WTC11 (cell line): ENCODE measurements around the gene SURF1.

Experiments used
- ATF3 ChIP-seq: sonication (generic); formaldehyde crosslinking; conservative IDR thresholded peaks from 2 replicates; pipeline ENCODE4 v1.8.1; 2022; ENCODE audit warnings: mild to moderate bottlenecking, missing genetic modification reagents
- CTCF ChIP-seq: fragments of 200-600 bp; IDR thresholded peaks from 2 replicates; pipeline ENCODE4 v1.8.0; 2022; ENCODE audit warnings: antibody characterized with exemption
- NR3C1 ChIP-seq: sonication (generic); formaldehyde crosslinking; conservative IDR thresholded peaks from 2 replicates; pipeline ENCODE4 v1.8.1; 2023; ENCODE audit warnings: low read depth, mild to moderate bottlenecking, missing genetic modification reagents
- TF ChIP-seq, protein P1 (sequence below): sonication (generic); formaldehyde crosslinking; IDR thresholded peaks from 2 replicates; pipeline ENCODE4 v1.8.1; 2022; ENCODE audit warnings: low read depth, mild to moderate bottlenecking, moderate library complexity, missing genetic modification reagents, borderline replicate concordance

DNA sequence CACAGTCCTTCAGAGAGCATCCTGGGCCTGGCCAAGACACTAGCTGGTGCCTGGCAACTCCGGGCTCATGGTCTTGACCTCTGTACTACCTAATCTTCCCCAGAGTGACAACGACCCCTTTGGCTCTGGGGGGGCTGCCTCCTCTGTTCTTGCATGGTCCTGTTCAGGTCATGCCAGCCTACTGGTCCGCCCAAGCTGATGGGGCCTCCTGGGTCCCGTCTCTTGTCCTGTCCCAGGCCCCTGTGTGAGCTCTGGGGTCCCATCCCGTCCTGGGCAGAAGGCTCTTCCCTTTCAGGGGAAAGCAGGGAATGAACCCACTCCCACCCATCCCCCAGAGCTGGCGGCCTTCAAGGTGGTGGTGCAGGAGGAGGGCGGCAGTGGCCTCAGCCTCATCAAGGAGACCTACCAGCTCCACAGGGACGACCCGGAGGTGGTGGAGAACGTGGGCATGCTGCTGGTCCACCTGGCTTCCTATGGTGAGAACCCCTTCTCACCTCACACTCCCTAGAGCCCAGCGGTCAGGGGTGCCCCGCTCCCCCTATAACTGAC lies 48.2 kb upstream of the SURF1 start:
- TF ChIP-seq, protein P1, sequence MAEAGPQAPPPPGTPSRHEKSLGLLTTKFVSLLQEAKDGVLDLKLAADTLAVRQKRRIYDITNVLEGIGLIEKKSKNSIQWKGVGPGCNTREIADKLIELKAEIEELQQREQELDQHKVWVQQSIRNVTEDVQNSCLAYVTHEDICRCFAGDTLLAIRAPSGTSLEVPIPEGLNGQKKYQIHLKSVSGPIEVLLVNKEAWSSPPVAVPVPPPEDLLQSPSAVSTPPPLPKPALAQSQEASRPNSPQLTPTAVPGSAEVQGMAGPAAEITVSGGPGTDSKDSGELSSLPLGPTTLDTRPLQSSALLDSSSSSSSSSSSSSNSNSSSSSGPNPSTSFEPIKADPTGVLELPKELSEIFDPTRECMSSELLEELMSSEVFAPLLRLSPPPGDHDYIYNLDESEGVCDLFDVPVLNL (CRISPR knock-in tag): no peak
- no peak for TF ChIP-seq CTCF
- TF ChIP-seq NR3C1 (CRISPR knock-in tag): no peak
- TF ChIP-seq ATF3: no peak
